GM12891 (cell line): ENCODE results near the gene DPP10.

Source experiments
- DNase-seq: peaks from one replicate; pipeline ENCODE4 v3.0.0; 2011; ENCODE audit warnings: low spot score; ENCODE audit not compliant: insufficient read length
- FAIRE-seq: peaks from 2 replicates; lab custom pipeline; 2011; peaks lifted over from hg19 to GRCh38; lab: Jason Lieb, UNC
- PAX5 ChIP-seq: IDR thresholded peaks from 2 replicates; pipeline ENCODE4 v1.6.1; 2011; ENCODE audit warnings: low read length, moderate library complexity, mild to moderate bottlenecking; ENCODE audit not compliant: insufficient read depth, severe bottlenecking
- POLR2A ChIP-seq: IDR thresholded peaks from 2 replicates; pipeline ENCODE4 v1.6.1; 2011; ENCODE audit warnings: low read depth, low read length, control low read depth
- POLR2AphosphoS5 ChIP-seq: IDR thresholded peaks from 2 replicates; pipeline ENCODE4 v1.6.1; 2011; ENCODE audit warnings: low read depth, low read length, control low read depth
- POU2F2 ChIP-seq: IDR thresholded peaks from 2 replicates; pipeline ENCODE4 v1.6.1; 2011; ENCODE audit warnings: low read depth, mild to moderate bottlenecking, control low read depth, low read length, moderate library complexity
- SPI1 ChIP-seq: IDR thresholded peaks from 2 replicates; pipeline ENCODE4 v1.6.1; 2011; ENCODE audit warnings: low read depth, low read length, control low read depth
- TAF1 ChIP-seq: IDR thresholded peaks from 2 replicates; pipeline ENCODE4 v1.6.1; 2011; ENCODE audit warnings: low read depth, low read length, control low read depth

The DPP10 gene

DNA sequence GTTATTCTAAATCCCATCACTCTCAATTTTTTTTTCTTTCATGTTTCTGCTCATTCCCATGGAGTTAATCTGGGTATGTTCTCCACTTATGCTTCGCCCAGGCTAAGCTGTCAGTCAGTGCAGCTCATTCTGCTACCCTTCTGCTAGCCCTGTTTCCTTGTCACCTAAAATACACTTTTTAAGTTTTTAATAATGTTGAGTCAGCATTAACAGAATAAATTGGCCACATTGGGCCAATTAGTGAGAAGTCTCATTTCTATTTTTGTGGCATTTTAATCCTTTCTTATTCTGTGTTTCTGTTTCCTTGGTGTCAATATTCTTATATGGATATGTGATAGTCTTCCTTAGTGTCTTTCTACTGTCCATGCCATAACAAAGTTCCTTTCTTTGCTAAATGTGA lies 1126.2 kb downstream of the DPP10 start:
- TF ChIP-seq TAF1: no peak
- no peak for TF ChIP-seq PAX5
- no peak for TF ChIP-seq POU2F2
- TF ChIP-seq POLR2A: no peak
- no peak for TF ChIP-seq POLR2AphosphoS5
- no peak for TF ChIP-seq SPI1
- FAIRE-seq: no peak
- no peak for DNase-seq

- no peak for DNase-seq
- no peak for FAIRE-seq
- TF ChIP-seq POU2F2 (no peak), PAX5 (no peak)
Measured at GRCh38 chr2:115569547-115569946, 1127.1 kb downstream of the DPP10 start.

- TF ChIP-seq POU2F2: no peak
- no peak for TF ChIP-seq POLR2AphosphoS5
- no peak for TF ChIP-seq SPI1
- no peak for DNase-seq
- no peak for FAIRE-seq
Measured at GRCh38 chr2:115572746-115573145, 1130.3 kb downstream of the DPP10 start.

GRCh38 chr2:115573756-115574155 lies 1131.3 kb downstream of the DPP10 start:
- TF ChIP-seq SPI1 (no peak), POLR2A (no peak), TAF1 (no peak), POLR2AphosphoS5 (no peak), PAX5 (no peak), POU2F2 (no peak)
- FAIRE-seq: no peak

DNA sequence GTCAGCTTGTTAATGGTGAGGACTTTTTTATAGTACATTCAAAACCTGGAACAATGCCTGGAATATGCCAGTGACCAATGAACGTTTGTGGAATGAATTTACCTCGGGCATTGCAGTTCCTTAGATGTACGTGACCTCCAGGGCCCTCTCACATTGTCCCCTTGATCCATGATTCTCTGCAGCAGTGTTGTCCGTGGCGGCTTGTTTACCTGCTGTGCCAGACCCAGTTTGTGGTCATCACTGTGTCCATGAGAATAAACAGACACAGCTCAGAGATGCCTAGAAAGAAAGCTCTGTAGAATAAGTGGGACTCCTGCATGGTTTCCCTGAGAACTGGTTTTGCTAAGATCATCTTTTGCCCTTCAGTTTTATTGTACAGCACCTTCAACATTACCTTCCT lies 1132.2 kb downstream of the DPP10 start:
- DNase-seq: no peak
- no peak for FAIRE-seq

More at GRCh38 chr2:115573756-115574155, 1131.3 kb downstream of the DPP10 start:
- no peak for DNase-seq

DNA sequence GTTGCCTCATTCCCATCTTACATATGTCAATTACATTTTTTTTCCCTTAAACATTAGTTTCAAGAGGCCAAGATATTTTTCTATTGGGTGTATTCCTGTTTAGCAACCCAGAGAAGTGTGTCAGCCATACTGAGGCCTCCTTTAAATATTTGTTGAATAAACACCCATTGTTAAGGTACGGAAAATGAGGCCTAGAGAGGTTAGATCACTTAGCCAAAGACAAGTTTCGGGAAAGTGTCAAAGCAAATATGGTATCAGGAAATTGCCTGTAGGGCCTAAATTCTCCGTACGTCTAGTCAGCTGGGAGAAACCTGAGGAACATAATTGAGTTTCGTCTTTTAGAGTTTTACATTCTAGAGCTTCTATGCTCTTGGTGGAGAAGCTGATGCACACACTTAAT lies 1138.3 kb downstream of the DPP10 start:
- DNase-seq (no peak), FAIRE-seq (no peak)

More for the DNA sequence above, 1132.2 kb downstream of the DPP10 start:
- TF ChIP-seq SPI1 (no peak), PAX5 (no peak), TAF1 (no peak), POLR2A (no peak), POU2F2 (no peak), POLR2AphosphoS5 (no peak)

DNA sequence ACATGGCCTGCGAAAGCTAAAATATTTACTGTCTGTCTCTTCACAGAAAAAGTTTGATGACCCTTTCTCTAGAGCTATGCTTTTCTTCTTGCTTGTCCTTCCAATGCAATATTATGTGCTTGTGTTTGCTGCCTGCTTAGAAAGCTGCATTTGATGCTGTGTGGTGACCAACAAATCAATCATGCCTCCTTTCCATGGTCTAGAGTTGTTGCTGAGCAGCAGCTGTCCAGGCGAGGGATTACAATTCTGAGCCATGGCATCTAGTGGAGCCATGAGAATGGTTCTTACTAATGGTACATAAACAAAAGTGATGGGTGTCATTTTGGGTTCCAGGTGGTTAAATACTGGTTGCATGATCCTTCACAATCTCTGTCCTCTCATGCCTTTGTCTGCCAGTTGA lies 1142.1 kb downstream of the DPP10 start:
- DNase-seq (no peak), FAIRE-seq (no peak)
- TF ChIP-seq TAF1 (no peak), POLR2AphosphoS5 (no peak), POU2F2 (no peak), SPI1 (no peak), POLR2A (no peak), PAX5 (no peak)

More for the DNA sequence above, 1138.3 kb downstream of the DPP10 start:
- no peak for TF ChIP-seq POLR2AphosphoS5
- TF ChIP-seq PAX5: no peak

DNA sequence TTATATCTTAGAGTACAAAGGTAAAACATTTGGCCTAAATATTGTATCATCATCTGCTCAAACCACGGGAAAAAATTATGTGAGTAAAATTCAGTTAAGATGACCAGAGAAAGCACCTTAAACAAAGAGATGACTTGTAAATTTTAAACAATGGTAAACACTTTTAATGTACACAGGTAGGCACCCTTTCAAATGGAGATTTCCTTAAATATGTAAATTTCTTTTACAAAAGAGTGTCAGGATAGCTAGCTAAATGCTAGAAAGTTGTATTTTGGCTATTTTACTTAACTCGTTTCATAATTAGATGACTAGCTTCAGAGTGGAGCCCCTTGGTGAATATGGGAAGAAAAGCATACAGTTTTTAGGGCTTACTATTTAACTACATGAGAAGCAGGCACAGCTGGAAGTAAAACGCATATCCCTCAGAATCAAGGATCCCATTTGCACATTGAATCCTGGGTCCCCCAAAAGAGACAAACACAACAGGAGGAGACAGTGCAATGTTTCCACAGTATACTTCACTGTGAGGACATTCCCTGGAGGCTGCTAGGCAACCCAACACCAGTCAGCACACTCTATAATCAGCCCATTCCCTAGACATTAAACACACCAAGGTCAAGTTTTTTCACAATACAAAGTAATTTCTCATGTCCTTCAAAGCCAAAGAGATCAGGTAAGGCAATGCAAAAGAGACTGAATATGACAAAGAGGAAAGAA lies 1154.4 kb downstream of the DPP10 start:
- FAIRE-seq (no peak), DNase-seq (no peak)
- TF ChIP-seq POLR2A (no peak), POLR2AphosphoS5 (no peak), POU2F2 (no peak), SPI1 (no peak), PAX5 (no peak), TAF1 (no peak)

DNA sequence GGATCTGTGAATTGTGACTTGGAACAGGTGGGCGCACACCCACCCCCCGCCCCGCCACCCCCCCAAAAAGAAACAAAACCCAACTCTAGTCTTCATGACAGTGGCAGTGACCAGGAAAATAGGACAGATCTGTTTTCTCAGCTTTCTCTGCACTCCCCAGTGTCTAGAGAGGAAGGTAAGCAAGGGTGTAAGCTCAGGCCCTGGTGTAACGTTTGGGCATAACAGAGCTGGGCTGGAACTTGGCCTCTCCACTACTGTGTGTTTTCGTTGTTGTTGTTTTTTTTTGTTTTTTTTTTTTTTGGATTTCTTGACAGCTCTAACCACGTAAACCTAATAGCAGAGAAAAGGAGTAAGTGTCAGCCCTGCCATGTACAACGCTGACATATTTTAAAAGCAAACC lies 1160.8 kb downstream of the DPP10 start:
- DNase-seq: no peak
- TF ChIP-seq SPI1: no peak
- TF ChIP-seq POLR2A: no peak
- TF ChIP-seq TAF1: no peak
- TF ChIP-seq PAX5: no peak
- TF ChIP-seq POLR2AphosphoS5: no peak
- TF ChIP-seq POU2F2: no peak
- FAIRE-seq: no peak

- TF ChIP-seq POLR2A (no peak), POLR2AphosphoS5 (no peak), TAF1 (no peak), SPI1 (no peak), POU2F2 (no peak), PAX5 (no peak)
- FAIRE-seq (no peak), DNase-seq (no peak)
Measured at GRCh38 chr2:115606350-115606749, 1163.9 kb downstream of the DPP10 start.
